Measurements from ENCODE around the gene ARHGAP9.
"Not testable (repeated sequence)": the region's sequence is repeated elsewhere in the genome, so short reads cannot be mapped to it uniquely, and the experiment has no call there.

The ARHGAP9 gene

GRCh38 chr12:57434517-57435223 is 45.0 kb downstream of the ARHGAP9 start, which contains the start of gene INHBC:
Gene INHBC, plus strand, starts transcription at chr12:57434784. Its CDS starts 103 bp downstream, at chr12:57434887.
- no peak for DNase-seq (ENCODE audit: low read depth)

DNA sequence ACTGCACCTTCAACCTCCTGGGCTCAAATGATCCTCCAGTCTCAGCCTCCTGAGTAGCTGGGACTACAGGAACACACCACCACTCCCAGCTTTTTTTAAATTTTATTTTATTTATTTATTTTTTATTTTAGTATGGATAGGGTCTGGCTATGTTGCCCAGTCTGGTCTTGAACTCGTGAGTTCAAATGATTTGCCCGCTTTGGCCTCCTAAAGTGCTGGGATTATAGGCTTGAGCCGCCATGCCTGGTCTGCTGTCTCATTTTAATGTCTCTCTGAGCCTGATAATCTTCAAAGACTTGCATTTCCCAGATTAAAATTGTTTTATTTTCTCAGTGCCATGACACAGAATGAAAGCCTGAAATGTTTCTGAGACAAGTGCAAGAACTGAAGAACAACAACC is 46.3 kb downstream of the ARHGAP9 start:
- DNase-seq (ENCODE audit: low read depth) = no peak

GRCh38 chr12:57431654-57432188 is 47.9 kb downstream of the ARHGAP9 start:
- DNase-seq (ENCODE audit: low read depth) = no peak

- peak; percentile 95 for DNase-seq (ENCODE audit: low read depth)
Observed at GRCh38 chr12:57430931-57431566, 48.6 kb downstream of the ARHGAP9 start, which contains the start of gene R3HDM2. Gene R3HDM2, minus strand, starts transcription at chr12:57431043. Its CDS starts 120,615 bp downstream, at chr12:57310428.

GRCh38 chr12:57430112-57430930 is 49.3 kb downstream of the ARHGAP9 start:
- peak; percentile 14 for DNase-seq (ENCODE audit: low read depth)

GRCh38 chr12:57429473-57430111 is 50.1 kb downstream of the ARHGAP9 start:
- no peak for DNase-seq (ENCODE audit: low read depth)

DNA sequence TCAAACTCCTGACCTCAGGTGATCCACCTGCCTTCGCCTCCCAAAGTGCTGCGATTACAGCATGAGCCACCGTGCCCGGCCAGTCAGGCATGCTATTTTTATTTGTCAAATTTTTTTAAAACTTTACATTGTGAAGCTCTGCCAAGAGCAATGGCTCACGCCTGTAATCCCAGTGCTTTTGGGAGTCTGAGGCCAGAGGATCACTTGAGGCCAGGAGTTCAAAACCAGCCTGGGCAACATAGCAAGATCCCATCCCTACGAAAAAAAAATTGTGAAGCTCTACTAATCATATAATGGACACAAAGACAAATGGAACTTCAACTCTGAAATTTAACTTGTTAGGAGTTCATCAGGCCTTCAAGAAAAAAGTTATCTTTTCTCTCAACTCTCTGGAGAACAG is 50.7 kb downstream of the ARHGAP9 start:
- no peak for DNase-seq (ENCODE audit: low read depth)

DNA sequence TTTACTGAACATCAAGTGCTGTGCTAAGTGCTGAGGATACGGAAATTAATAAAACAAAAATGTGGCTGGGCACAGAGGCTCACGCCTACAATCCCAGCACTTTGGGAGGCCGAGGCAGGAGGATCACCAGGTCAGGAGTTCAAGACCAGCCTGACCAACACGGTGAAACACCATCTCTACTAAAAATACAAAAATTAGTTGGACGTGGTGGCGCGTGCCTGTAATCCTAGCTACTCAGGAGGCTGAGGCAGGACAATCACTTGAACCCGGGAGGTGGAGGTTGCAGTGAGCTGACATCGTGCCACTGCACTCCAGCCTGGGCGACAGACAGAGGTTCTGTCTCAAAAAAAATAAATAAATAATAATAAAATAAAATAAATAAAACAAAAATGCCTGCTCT is 52.7 kb downstream of the ARHGAP9 start:
- not testable (repeated sequence) for DNase-seq (ENCODE audit: low read depth)
